Trophoblast cell (in vitro differentiated cells and primary cell): ENCODE data around the gene RPL13A.

ENCODE experiments used
- DNase-seq, 2 donors: peaks; one replicate each; pipeline ENCODE4 v3.0.0-alpha.2; 2016
- H2AFZ ChIP-seq: 2 replicates; pipeline ENCODE4 v1.6.1; 2013; ENCODE audit warnings: low read length, moderate library complexity, mild to moderate bottlenecking; ENCODE audit not compliant: insufficient read depth, poor library complexity
- H2AK5ac ChIP-seq: 2 replicates; pipeline ENCODE4 v1.6.1; 2013; ENCODE audit warnings: mild to moderate bottlenecking, low read length
- H2BK120ac ChIP-seq: 2 replicates; pipeline ENCODE4 v1.6.1; 2013; ENCODE audit warnings: low read length, mild to moderate bottlenecking, moderate library complexity; ENCODE audit not compliant: insufficient read depth, poor library complexity
- H2BK12ac ChIP-seq: 2 replicates; pipeline ENCODE4 v1.6.1; 2013; ENCODE audit warnings: mild to moderate bottlenecking, low read length, moderate library complexity
- H2BK5ac ChIP-seq: 2 replicates; pipeline ENCODE4 v1.6.1; 2013; ENCODE audit warnings: low read length, low read depth, moderate library complexity, mild to moderate bottlenecking; ENCODE audit not compliant: poor library complexity
- H3K14ac ChIP-seq: 2 replicates; pipeline ENCODE4 v1.6.1; 2013; ENCODE audit warnings: mild to moderate bottlenecking, low read length
- H3K18ac ChIP-seq: 2 replicates; pipeline ENCODE4 v1.6.1; 2013; ENCODE audit warnings: mild to moderate bottlenecking, low read length
- H3K23ac ChIP-seq: 2 replicates; pipeline ENCODE4 v1.6.1; 2013; ENCODE audit warnings: low read length
- H3K27ac ChIP-seq: 2 replicates; pipeline ENCODE4 v1.5.1; 2013; ENCODE audit warnings: low read depth, mild to moderate bottlenecking, inconsistent platforms, low read length, moderate library complexity
- H3K27me3 ChIP-seq: 2 replicates; pipeline ENCODE4 v1.6.1; 2013; ENCODE audit warnings: inconsistent platforms, mild to moderate bottlenecking, low read length, moderate library complexity; ENCODE audit not compliant: insufficient read depth
- H3K36me3 ChIP-seq, 2 experiments: 1 replicate in 1 of 2; 2 replicates in 1 of 2; pipeline ENCODE4 v1.6.1; 2013; ENCODE audit warnings: low read length in 2 of 2, mild to moderate bottlenecking in 2 of 2, moderate library complexity in 1 of 2; ENCODE audit not compliant: insufficient read depth in 2 of 2, control insufficient read depth in 1 of 2
- H3K4ac ChIP-seq: 2 replicates; pipeline ENCODE4 v1.6.1; 2013; ENCODE audit warnings: low read depth, mild to moderate bottlenecking, low read length, moderate library complexity
- H3K4me1 ChIP-seq, 2 experiments: 1 replicate in 1 of 2; 2 replicates in 1 of 2; pipeline ENCODE4 v1.6.1; 2013; ENCODE audit warnings: low read length in 2 of 2, mild to moderate bottlenecking in 2 of 2, moderate library complexity in 1 of 2; ENCODE audit not compliant: insufficient read depth in 2 of 2, control insufficient read depth in 1 of 2
- H3K4me2 ChIP-seq: 2 replicates; pipeline ENCODE4 v1.6.1; 2013; ENCODE audit warnings: inconsistent platforms, mild to moderate bottlenecking, low read length, moderate library complexity
- H3K4me3 ChIP-seq: 2 replicates; pipeline ENCODE4 v1.5.1; 2013; ENCODE audit warnings: mild to moderate bottlenecking, low read depth, low read length, inconsistent platforms
- H3K79me1 ChIP-seq: one replicate; pipeline ENCODE4 v1.6.1; 2013; ENCODE audit warnings: low read length
- H3K79me2 ChIP-seq: 2 replicates; pipeline ENCODE4 v1.6.1; 2013; ENCODE audit warnings: low read length, mild to moderate bottlenecking; ENCODE audit not compliant: control insufficient read depth, insufficient read depth, poor library complexity
- H3K9ac ChIP-seq: 2 replicates; pipeline ENCODE4 v1.6.1; 2013; ENCODE audit warnings: mild to moderate bottlenecking, low read length
- H3K9me3 ChIP-seq: 2 replicates; pipeline ENCODE4 v1.6.1; 2013; ENCODE audit warnings: low read depth, mild to moderate bottlenecking, control low read depth, inconsistent platforms, low read length; ENCODE audit not compliant: insufficient read depth
- H4K12ac ChIP-seq: 2 replicates; pipeline ENCODE4 v1.6.1; 2013; ENCODE audit warnings: low read depth, mild to moderate bottlenecking, low read length, moderate library complexity
- H4K8ac ChIP-seq: 2 replicates; pipeline ENCODE4 v1.6.1; 2013; ENCODE audit warnings: low read depth, mild to moderate bottlenecking, low read length, moderate library complexity
- H4K91ac ChIP-seq: one replicate; pipeline ENCODE4 v1.6.1; 2013; ENCODE audit warnings: low read depth, mild to moderate bottlenecking, low read length, moderate library complexity
- WGBS: extraction: QIAGEN DNeasy Blood & Tissue Kit; methylation state at CpG from one replicate; pipeline ENCODE4 v1.1.7; 2013; ENCODE audit warnings: missing lambda C conversion rate; ENCODE audit not compliant: insufficient read length, insufficient coverage; ENCODE audit errors: extremely low coverage; 5-methylcytosine and 5-hydroxymethylcytosine counted together

Gene RPL13A

GRCh38 chr19:49530708-49531107 is 43.3 kb downstream of the RPL13A start:
- DNase-seq, result peak; percentile 84 to 92
- H3K27ac ChIP-seq, result no peak overlapping the region
- no peak overlapping the region for H3K14ac ChIP-seq
- peaks cover 11 to 20% of the 10 kb centered on the region in 2 experiments for H3K4me1 ChIP-seq
- H2BK5ac ChIP-seq, result no peak overlapping the region
- no CpG with 5 or more reads among the region's 7 CpGs for WGBS
- no peak overlapping the region for H3K4me2 ChIP-seq
- peaks cover 2% of the 10 kb centered on the region for H3K79me1 ChIP-seq
- no peak overlapping the region for H4K91ac ChIP-seq
- no peak overlapping the region for H4K8ac ChIP-seq
- H3K23ac ChIP-seq, result no peak overlapping the region
- no peak overlapping the region for H3K4me3 ChIP-seq
- H4K12ac ChIP-seq, result no peak overlapping the region
- H3K36me3 ChIP-seq, result no peaks in the 10 kb centered on the region
- H2BK120ac ChIP-seq, result no peak overlapping the region
- peaks cover 1% of the 10 kb centered on the region for H3K9me3 ChIP-seq
- H2BK12ac ChIP-seq, result no peak overlapping the region
- no peak overlapping the region for H2AK5ac ChIP-seq
- no peaks in the 10 kb centered on the region for H3K27me3 ChIP-seq
- H3K4ac ChIP-seq, result no peak overlapping the region
- H2AFZ ChIP-seq, result no peak overlapping the region
- no peak overlapping the region for H3K9ac ChIP-seq
- no peaks in the 10 kb centered on the region for H3K79me2 ChIP-seq
- no peak overlapping the region for H3K18ac ChIP-seq

GRCh38 chr19:49533551-49534488 is 46.4 kb downstream of the RPL13A start:
- Histone ChIP-seq H2AK5ac (no peak overlapping the region), H3K18ac (peak overlapping the region; percentile 73), H3K9ac (no peak overlapping the region), H4K8ac (peak overlapping the region; percentile 43), H2BK5ac (no peak overlapping the region), H3K9me3 (peaks cover 1% of the 10 kb centered on the region), H4K12ac (peak overlapping the region; percentile 16), H2BK120ac (no peak overlapping the region), H3K36me3 (peaks cover 4 to 8% of the 10 kb centered on the region in 2 experiments), H3K4me1 (peaks cover 11 to 15% of the 10 kb centered on the region in 2 experiments), H3K14ac (peak overlapping the region; percentile 76), H3K4me3 (peak overlapping the region; percentile 82), H3K27me3 (no peaks in the 10 kb centered on the region), H3K27ac (no peak overlapping the region), H3K79me2 (no peaks in the 10 kb centered on the region), H3K4ac (no peak overlapping the region), H2AFZ (peak overlapping the region; percentile 99), H3K79me1 (peaks cover 2% of the 10 kb centered on the region), H4K91ac (peak overlapping the region; percentile 18), H3K4me2 (peak overlapping the region; percentile 93), H2BK12ac (no peak overlapping the region), H3K23ac (no peak overlapping the region)
- DNase-seq, result peak; percentile 44 to 63
- no CpG with 5 or more reads among the region's 87 CpGs for WGBS

- no peak overlapping the region for H4K8ac ChIP-seq
- no CpG with 5 or more reads among the region's 8 CpGs for WGBS
- H3K27me3 ChIP-seq, result no peaks in the 10 kb centered on the region
- H3K27ac ChIP-seq, result no peak overlapping the region
- no peak overlapping the region for H2BK120ac ChIP-seq
- H2AK5ac ChIP-seq, result no peak overlapping the region
- H3K4me3 ChIP-seq, result no peak overlapping the region
- no peak overlapping the region for H4K12ac ChIP-seq
- H3K9me3 ChIP-seq, result peaks cover 1% of the 10 kb centered on the region
- no peak overlapping the region for H2BK5ac ChIP-seq
- no peak overlapping the region for H4K91ac ChIP-seq
- no peak for DNase-seq
- H3K23ac ChIP-seq, result no peak overlapping the region
- no peak overlapping the region for H2BK12ac ChIP-seq
- no peak overlapping the region for H3K18ac ChIP-seq
- peaks cover 4 to 11% of the 10 kb centered on the region in 2 experiments for H3K36me3 ChIP-seq
- peaks cover 11 to 15% of the 10 kb centered on the region in 2 experiments for H3K4me1 ChIP-seq
- no peak overlapping the region for H3K14ac ChIP-seq
- peak overlapping the region; percentile 93 for H3K4me2 ChIP-seq
- no peaks in the 10 kb centered on the region for H3K79me2 ChIP-seq
- no peak overlapping the region for H3K9ac ChIP-seq
- H3K4ac ChIP-seq, result no peak overlapping the region
- no peak overlapping the region for H2AFZ ChIP-seq
- peaks cover 2% of the 10 kb centered on the region for H3K79me1 ChIP-seq
These were observed 47.4 kb downstream of the RPL13A start for GRCh38 chr19:49534632-49535385.

GRCh38 chr19:49536921-49537462 is 49.6 kb downstream of the RPL13A start:
- H3K79me1 ChIP-seq, result peaks cover 2% of the 10 kb centered on the region
- no peak overlapping the region for H3K14ac ChIP-seq
- H2AK5ac ChIP-seq, result no peak overlapping the region
- no peak overlapping the region for H2AFZ ChIP-seq
- H3K4me1 ChIP-seq, result peaks cover 11 to 15% of the 10 kb centered on the region in 2 experiments
- H2BK5ac ChIP-seq, result no peak overlapping the region
- no peak overlapping the region for H3K9ac ChIP-seq
- no peak overlapping the region for H3K4ac ChIP-seq
- H3K23ac ChIP-seq, result no peak overlapping the region
- H4K91ac ChIP-seq, result no peak overlapping the region
- no peak overlapping the region for H4K12ac ChIP-seq
- DNase-seq, result no peak
- no peak overlapping the region for H2BK120ac ChIP-seq
- no peak overlapping the region for H3K27ac ChIP-seq
- no peak overlapping the region for H4K8ac ChIP-seq
- H3K27me3 ChIP-seq, result no peaks in the 10 kb centered on the region
- H3K18ac ChIP-seq, result no peak overlapping the region
- H3K4me2 ChIP-seq, result no peak overlapping the region
- peaks cover 4 to 11% of the 10 kb centered on the region in 2 experiments for H3K36me3 ChIP-seq
- H3K4me3 ChIP-seq, result no peak overlapping the region
- no peaks in the 10 kb centered on the region for H3K79me2 ChIP-seq
- WGBS, result no CpG with 5 or more reads among the region's 22 CpGs
- H3K9me3 ChIP-seq, result peaks cover 1% of the 10 kb centered on the region
- no peak overlapping the region for H2BK12ac ChIP-seq
